ENCODE data around the gene ATP7A.
"Not testable (repeated sequence)": the region's sequence is repeated elsewhere in the genome, so short reads cannot be mapped to it uniquely, and the experiment has no call there.

Gene ATP7A

DNA sequence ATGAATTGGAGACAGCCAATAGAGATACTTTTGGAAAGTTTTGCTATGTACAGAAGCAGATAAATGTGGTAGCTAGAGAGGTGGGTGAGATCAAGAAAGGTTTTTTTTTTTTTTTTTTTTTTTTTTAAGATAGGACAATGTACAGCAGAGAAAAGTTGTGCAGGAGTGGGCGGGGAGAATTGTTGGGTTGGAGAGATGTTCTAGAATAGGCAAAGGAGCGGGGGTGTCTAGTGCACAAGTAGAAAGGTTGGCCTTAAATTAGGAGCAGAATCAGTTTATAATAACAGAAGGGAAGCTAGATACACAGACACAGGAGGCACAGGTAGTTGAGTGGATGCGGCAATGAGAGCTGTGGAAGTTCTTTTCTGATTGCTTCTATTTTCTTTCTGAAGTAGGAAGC is 127.4 kb downstream of the ATP7A start:
- no peak for DNase-seq (ENCODE audit: low spot score)

DNA sequence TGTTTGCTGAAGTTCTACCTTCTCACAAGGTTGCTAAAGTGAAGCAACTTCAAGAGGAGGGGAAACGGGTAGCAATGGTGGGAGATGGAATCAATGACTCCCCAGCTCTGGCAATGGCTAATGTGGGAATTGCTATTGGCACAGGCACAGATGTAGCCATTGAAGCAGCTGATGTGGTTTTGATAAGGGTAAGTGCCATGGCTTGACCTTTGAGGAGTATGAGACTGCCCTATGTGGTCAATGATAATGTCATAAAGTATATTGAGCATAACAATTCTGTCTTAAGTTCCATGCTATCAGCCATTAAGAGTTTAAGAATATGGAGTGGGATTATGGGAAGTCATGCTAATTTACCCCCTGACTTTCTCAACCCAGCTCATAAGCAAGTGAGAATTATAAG is 132.1 kb downstream of the ATP7A start:
- DNase-seq (ENCODE audit: low spot score) = no peak

DNA sequence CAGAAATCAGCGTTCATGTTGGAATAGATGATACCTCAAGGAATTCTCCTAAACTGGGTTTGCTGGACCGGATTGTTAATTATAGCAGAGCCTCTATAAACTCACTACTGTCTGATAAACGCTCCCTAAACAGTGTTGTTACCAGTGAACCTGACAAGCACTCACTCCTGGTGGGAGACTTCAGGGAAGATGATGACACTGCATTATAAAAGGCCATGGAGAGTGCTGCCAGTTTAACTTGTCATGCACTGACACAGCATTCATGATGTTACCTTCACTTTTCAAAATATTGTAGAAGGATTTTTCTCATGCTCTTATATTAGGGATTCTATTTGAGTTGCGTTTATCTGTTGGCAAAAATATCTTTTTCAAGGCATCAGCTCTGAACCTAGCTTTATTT is 135.9 kb downstream of the ATP7A start:
- DNase-seq (ENCODE audit: low spot score) = no peak

DNA sequence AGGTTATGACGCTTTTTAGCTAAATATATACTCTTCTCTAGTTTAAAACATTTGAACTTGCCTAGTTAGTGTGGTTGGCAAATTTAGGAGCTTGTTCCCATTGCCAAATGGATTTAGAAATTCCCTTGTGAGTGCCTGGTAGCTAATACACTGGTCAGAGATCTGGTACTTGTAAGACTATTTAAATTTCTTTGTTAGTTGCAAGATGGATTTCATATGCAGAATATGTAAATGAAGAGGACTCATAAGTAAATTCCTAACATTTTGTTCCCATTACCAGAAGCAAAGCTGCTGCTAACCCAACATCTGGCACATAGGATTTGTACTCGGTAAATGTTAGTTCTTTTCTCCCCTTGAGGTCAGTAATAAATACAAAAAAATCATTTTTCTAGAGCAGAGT is 137.6 kb downstream of the ATP7A start:
- DNase-seq (ENCODE audit: low spot score) = no peak

DNA sequence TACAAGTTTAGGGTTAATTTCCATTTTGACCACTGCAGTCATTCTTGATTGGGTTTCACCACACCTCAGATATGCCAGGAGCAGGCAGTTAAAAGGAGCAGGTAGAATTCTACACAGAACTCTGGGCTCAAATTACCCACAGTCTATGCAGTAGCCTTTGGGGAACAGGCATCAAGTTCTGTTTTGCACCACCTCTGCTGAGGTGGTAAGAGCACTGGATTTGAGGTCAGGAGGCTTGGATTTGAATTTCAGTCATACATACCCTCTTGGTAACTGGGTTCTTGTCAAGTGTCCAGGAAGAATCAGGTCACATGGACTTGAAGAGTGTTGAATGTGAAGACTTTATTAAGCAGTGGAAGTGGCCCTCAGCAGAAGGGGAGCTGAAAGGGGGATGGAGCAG is 153.2 kb downstream of the ATP7A start:
- no peak for DNase-seq (ENCODE audit: low spot score)

DNA sequence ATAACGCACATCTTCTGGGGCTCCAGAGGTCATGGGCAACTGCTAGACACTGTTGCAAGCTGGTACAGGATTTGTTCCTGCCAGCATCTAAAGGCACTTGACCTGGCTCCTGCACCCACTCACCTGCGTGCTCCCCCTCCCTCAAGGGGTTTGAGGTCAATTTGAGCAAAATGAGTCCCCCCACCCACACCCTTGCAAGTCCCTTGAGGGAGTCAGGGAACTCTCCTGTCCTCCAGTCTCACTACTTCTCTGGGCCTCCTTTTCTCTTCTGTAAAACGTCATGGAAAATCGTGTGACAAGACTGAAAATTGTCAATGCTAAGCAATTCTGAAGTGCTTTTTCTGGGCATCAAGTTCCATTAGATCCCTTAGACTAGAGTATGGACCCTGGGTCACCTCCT is 153.7 kb downstream of the ATP7A start:
- DNase-seq (ENCODE audit: low spot score) = no peak

DNA sequence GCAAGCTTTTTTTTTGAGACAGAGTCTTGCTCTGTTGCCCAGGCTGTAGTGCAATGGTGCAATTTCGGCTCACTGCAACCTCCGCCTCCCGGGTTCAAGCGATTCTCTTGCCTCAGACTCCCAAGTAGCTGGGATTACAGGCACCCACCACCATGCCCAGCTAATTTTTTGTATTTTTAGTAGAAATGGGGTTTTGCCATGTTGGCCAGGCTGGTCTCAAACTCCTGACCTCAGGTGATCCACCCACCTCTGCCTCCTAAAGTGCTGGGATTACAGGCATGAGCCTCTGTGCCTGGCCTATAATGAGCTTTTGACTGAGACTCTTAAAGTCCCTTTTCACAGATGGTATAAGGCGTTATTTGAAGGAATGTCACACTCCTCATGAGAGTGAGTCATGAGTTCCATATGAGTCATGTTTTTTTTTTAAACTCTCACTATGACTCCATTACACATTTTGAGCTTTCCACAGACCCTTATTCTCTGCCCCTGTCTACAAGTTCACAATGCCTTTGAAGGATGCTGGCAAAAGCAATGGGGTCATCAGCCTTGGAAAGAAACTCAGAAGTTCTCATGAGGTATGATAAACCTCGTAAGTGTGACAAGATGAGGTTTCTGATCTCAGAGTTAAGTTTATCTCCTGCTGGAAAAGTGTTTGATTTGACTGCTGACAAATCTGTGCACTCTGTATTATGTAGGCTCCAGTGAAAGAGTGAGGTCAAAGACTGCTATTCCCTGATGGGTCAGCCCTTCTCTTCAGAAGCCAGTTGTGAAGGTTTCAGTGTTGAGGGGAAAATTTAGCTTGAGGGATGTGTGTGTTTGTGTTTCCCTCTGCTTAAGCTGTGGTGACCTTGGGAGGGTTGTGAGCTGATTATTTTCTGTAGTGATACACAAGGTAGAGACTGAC is 154.5 kb downstream of the ATP7A start:
- peak; percentile 44 for DNase-seq (ENCODE audit: low spot score)

DNA sequence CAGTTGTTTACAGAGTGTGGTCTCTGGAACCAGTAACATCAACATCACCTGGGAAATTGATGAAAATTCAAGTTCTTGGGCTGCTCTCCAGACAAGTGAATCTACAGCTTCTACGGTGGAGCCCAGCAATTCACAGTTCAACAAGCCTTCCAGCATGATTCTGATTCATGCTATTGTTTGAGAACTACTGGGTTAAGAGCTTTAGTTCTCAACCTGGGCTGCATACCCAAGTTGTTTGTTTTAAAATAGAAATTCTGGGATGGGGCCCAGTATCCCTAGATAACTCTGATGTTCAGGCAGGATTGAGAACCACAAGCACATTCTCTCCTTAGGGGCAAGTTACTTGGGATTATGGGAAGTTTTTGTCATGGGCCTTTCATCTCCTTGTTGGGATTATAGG is 155.6 kb downstream of the ATP7A start:
- DNase-seq (ENCODE audit: low spot score) = no peak

DNA sequence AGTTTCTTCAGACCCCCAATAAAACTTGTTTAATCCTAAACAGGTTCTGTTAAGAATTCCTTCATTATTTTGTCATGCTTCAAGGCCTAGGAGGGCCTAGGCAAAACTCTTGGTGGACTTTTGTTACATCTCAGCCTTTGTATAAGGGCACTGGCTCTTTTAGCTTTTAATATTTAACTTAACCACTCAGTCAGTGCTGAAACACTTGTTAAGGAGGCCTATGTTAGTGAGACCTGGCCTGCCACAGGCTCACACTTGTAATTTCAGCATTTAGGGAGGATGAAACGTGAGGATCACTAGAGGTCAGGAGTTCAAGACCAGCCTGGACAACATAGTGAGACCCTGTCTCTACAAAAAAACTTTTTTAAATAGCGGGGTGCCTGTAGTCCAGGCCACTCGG is 160.8 kb downstream of the ATP7A start:
- DNase-seq (ENCODE audit: low spot score) = no peak

DNA sequence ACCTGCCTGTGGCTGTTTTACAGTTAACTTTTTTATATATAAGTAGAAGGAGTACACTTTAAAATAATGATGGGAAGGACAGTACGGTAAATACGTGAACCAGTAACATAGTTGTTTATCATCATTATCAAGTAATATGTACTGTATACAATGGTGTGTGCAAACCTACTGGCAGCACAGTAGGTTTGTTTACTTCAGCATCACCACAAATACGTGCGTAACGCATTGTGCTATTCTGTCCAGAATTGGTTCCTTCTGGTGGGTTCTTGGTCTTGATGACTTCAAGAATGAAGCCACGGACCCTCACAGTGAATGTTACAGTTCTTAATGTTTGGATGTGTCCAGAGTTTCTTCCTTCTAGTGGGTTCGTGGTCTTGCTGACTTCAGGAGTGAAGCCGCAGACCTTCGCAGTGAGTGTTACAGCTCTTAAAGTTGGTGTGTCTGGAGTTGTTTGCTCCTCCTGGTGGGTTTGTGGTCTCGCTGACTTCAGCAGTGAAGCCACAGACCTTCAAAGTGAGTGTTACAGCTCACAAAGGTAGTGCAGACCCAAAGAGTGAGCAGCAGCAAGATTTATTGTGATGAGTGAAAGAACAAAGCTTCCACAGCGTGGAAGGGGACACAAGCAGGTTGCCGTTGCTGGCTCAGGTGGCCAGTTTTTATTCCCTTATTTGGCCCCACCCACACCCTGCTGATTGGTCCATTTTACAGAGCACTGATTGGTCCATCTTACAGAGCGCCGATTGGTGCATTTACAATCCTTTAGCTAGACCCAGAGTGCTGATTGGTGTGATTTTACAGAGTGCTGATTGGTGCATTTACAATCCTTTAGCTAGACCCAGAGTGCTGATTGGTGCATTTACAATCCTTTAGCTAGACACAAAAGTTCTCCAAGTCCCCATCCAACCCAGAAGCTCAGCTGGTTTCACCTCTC is 162.9 kb downstream of the ATP7A start:
- DNase-seq (ENCODE audit: low spot score) = not testable (repeated sequence)

DNA sequence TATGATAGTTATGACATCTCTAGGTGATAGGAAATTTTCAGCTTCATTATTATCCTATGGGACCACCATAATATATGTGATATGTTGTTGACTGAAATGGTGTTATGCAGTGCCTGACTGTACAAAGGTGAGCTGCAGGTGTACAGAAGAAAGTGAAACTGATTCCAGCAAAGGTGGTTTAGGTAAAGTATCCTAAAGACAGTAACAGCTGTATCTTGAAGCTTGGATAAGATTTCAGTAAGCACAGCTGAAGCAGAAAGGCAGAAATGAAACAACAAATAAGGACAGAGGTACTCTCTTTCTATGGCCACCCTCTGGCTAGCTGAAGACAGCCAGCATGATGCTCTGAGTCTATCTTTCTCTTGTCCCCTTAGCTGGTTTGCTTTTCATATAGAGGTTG is 163.6 kb downstream of the ATP7A start:
- DNase-seq (ENCODE audit: low spot score) = no peak

DNA sequence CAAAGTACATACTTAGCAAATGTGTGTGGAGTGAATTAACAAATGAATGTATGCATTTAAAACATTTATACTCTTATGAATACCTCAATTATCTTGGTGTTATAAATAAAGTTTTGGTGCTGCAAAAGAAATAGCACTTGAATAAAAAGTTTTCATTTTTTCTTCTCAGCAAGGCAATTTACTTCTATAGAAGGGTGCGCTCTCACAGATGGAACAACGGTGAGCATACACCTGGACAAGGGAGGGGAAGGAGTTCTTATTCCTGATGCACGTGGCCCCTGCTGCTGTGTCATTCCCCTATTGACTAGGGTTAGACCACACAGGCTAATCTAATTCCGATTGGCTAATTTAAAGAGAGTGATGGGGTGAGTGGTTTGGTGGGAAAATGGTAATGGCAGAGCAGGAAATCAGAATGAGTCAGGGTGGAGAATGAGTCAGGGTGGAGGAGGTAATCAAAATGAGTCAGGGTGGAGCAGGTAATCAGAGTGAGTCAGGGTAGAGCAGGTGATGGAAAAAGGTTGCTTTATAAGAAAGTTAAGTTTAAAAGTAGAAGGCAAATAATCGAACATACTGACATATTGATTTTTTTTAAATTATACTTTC is 165.4 kb downstream of the ATP7A start:
- DNase-seq (ENCODE audit: low spot score) = no peak

DNA sequence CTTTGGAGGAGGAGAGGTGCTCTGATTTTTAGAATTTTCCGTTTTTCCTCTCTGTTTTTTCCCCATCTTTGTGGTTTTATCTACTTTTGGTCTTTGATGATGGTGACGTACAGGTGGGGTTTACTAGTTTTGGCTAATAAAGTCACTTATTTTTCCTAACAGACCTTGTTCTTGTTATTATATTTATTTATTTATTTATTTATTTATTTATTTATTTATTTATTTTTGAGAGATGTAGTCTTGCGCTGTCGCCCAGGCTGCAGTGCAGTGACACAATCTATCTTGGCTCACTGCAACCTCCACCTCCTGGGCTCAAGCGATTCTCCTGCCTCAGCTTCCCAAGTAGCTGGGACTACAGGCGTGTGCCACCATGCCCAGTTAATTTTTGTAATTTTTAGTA is 170.9 kb downstream of the ATP7A start:
- DNase-seq (ENCODE audit: low spot score) = not testable (repeated sequence)

DNA sequence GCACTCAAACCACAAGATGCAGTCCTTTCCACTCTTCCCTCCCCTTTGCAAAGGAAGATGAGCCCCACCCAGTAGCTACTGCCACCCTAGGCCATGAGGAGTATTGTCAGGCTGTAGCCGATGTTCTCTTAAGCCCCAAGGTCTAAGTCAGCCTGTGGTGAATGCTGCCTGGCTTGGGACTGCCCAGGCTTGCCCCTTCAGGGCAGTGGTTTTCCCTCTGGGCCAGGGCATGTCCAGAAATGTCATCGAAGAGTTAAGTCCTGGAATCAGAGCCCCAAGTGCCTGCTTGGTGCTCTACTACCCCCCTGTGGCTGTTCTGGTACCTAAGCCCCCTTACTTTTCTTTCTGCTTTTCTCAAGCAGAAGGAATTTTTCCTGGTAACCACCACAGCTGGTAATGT is 181.8 kb downstream of the ATP7A start:
- DNase-seq (ENCODE audit: low spot score) = no peak

DNA sequence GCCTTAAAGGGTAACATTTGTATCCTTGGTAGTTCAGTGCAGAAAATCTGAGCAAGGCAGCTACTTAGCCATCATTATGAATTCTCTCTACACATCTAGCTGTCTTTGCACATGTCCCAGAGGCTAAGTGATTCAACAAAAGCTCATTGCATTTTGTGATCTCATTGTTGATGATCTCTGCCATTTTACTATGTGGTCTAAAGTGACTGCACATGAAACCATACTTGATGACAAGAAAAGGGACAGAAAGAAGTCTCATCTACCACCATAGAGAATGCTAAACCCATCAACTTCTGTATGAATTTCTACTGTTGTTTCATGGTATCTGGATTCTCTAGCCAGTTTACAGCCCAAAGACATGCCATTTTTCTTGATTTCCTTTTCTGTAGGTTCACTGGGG is 187.6 kb downstream of the ATP7A start:
- DNase-seq (ENCODE audit: low spot score) = no peak

All from SW480 (cell line).